ENCODE results near the gene STAT4. TPM values are rescaled to one million over a fixed set of nuclear protein-coding genes. Genes with fewer than 3 reads are reported as not detected.

STAT4 gene
- total RNA-seq, 4 donors from 2014 or later: 1.0 to 6.6 (median 4.4) TPM

DNA sequence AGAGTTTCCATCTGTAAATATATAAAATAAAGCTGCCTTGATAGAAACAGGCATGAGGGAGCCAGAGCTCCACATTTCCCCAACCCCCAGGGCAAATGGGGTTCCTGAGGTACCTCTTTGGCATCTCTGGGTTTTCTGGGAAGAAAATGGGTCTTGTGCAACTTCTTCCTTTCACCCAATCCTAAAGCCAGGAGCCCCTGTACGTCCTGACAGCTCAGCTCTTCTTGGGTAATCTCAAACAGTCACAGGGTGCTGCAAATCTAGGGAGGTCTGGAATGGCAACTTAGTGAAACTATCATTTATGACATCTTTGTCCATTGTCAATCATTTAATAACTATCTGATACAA lies 100.2 kb downstream of the STAT4 start:
- no peaks in the 10 kb centered on the region for H3K27me3 ChIP-seq
- H3K27ac ChIP-seq: no peak overlapping the region
- no peak for DNase-seq
- 76 to 82% methylated on average over 1 of the region's 1 CpG for WGBS, 2 donors
- H3K4me1 ChIP-seq: peaks cover 21 to 26% of the 10 kb centered on the region in 2 donors
- TF ChIP-seq, protein P1, sequence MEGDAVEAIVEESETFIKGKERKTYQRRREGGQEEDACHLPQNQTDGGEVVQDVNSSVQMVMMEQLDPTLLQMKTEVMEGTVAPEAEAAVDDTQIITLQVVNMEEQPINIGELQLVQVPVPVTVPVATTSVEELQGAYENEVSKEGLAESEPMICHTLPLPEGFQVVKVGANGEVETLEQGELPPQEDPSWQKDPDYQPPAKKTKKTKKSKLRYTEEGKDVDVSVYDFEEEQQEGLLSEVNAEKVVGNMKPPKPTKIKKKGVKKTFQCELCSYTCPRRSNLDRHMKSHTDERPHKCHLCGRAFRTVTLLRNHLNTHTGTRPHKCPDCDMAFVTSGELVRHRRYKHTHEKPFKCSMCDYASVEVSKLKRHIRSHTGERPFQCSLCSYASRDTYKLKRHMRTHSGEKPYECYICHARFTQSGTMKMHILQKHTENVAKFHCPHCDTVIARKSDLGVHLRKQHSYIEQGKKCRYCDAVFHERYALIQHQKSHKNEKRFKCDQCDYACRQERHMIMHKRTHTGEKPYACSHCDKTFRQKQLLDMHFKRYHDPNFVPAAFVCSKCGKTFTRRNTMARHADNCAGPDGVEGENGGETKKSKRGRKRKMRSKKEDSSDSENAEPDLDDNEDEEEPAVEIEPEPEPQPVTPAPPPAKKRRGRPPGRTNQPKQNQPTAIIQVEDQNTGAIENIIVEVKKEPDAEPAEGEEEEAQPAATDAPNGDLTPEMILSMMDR (IDR thresholded peaks at IDR 0.05): no peak
- TF ChIP-seq POLR2A (IDR thresholded peaks at IDR 0.05): no peak
- intact Hi-C loops (cut with DNase I): loop anchor here (5.0 kb wide), 1 partner anchor 107 kb away; no protein-coding TSS in a partner anchor
- H3K9me3 ChIP-seq: no peaks in the 10 kb centered on the region
- H3K36me3 ChIP-seq: no peaks in the 10 kb centered on the region
- no peak overlapping the region for H3K4me3 ChIP-seq (replicated peaks in 1 of 3)

DNA sequence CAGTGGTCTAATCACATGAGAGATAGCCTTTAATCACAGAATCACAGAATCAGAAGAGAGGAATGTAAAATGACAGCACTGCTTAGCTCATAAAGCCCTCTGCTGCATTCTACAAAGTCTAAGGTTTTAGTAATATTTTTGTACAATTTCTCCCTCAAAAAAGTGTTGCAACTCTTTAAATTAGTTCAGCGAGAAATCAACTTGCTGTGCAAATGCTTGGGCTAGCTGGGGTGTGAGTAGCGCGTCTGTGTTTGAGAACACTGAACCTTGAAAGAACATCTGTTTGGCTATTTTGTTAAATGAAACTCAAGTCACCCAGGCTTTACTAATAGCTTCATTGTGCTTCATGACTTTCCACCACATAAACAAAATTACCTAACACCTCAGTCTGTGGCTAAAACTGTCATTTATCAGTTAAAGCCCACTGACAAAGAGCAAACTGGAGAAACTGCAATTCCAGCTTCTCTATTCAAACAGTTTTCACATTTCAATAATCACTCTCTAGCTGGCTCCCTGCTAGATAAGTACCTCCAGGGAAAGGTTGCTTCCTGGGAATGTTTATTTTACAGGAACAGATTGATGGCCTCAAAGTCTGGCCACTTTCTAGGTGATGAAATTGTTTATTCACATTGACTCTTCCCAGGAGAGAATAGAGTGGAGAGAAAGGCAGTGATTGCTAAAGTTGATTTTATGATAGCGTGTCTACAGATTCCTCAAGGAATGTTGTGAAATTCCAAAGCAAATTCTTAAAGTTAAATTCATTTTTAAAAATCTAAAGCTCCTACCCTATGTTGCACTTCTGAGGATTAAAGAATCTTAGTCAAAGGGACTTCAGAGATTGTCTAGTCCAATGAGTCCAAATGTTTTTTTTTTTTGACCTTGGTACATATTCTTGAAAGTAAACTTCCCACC lies 100.8 kb downstream of the STAT4 start:
- DNase-seq: peak in 1 of 2 donors; percentile 18
- no peaks in the 10 kb centered on the region for H3K9me3 ChIP-seq
- no peak for TF ChIP-seq POLR2A (IDR thresholded peaks at IDR 0.05)
- TF ChIP-seq, protein P1 (IDR thresholded peaks at IDR 0.05): no peak
- no peak overlapping the region for H3K4me3 ChIP-seq (replicated peaks in 1 of 3)
- intact Hi-C loops (cut with DNase I): loop anchor here (5.0 kb wide), 1 partner anchor 107 kb away; no protein-coding TSS in a partner anchor
- peak overlapping the region in 1 of 3 donors; percentile 38 for H3K27ac ChIP-seq
- H3K4me1 ChIP-seq: peaks cover 21 to 26% of the 10 kb centered on the region in 2 donors
- no peaks in the 10 kb centered on the region for H3K27me3 ChIP-seq
- no peaks in the 10 kb centered on the region for H3K36me3 ChIP-seq
- 15 to 25% methylated on average over 4 of the region's 4 CpGs for WGBS, 2 donors

DNA sequence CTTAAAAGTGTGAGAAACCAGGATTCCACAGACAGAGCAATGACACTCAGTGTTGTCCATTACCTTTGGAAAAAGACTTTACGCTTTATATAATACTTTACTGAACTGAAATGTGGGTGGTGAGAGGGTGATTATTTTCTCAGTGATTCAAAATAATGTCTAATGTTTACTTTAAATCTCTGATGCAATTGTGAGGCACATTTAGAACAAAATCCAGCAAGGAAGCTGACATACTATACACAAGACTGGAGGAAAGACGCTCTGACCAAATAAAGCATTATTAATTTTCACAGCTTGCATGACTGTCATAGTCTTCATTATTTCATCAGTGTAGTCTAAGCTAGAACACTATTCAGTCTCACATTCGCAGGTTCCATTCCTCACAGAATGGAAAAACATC lies 102.7 kb downstream of the STAT4 start:
- Histone ChIP-seq H3K9me3 (no peaks in the 10 kb centered on the region), H3K4me3 (replicated peaks in 1 of 3) (no peak overlapping the region), H3K27ac (no peak overlapping the region), H3K36me3 (no peaks in the 10 kb centered on the region), H3K4me1 (peaks cover 21 to 26% of the 10 kb centered on the region in 2 donors), H3K27me3 (no peaks in the 10 kb centered on the region)
- WGBS, 2 donors: 91 to 97% methylated on average over 3 of the region's 3 CpGs
- intact Hi-C loops (cut with DNase I): no loop called here
- no peak for TF ChIP-seq POLR2A (IDR thresholded peaks at IDR 0.05)
- TF ChIP-seq, protein P1 (IDR thresholded peaks at IDR 0.05): no peak
- no peak for DNase-seq

DNA sequence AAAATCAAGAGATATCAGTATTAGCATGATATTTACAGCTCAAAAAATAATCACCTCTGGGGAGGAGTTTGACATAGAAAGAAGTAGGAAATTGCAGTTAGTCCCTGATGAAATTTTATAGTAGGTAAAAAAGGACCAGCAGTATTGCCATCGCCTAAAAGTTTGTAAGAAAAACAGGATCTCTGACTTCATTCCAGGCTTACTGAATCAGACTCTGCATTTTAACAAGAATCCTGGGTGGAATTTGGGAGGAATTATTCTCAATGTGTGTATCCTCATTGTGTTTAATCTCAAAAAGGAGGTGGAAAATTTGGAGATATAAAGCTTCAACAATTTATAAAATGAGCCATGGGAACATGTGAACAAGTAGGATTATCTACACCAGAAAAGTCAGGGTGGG lies 105.7 kb downstream of the STAT4 start:
- H3K4me3 ChIP-seq (replicated peaks in 1 of 3): no peak overlapping the region
- intact Hi-C loops (cut with DNase I): no loop called here
- no peaks in the 10 kb centered on the region for H3K9me3 ChIP-seq
- DNase-seq: no peak
- no peaks in the 10 kb centered on the region for H3K36me3 ChIP-seq
- TF ChIP-seq, protein P1 (IDR thresholded peaks at IDR 0.05): no peak
- no peak for TF ChIP-seq POLR2A (IDR thresholded peaks at IDR 0.05)
- peaks cover 9 to 12% of the 10 kb centered on the region in 2 donors for H3K4me1 ChIP-seq
- H3K27ac ChIP-seq: no peak overlapping the region
- WGBS, 2 donors: 92 to 97% methylated on average over 1 of the region's 1 CpG
- no peaks in the 10 kb centered on the region for H3K27me3 ChIP-seq

DNA sequence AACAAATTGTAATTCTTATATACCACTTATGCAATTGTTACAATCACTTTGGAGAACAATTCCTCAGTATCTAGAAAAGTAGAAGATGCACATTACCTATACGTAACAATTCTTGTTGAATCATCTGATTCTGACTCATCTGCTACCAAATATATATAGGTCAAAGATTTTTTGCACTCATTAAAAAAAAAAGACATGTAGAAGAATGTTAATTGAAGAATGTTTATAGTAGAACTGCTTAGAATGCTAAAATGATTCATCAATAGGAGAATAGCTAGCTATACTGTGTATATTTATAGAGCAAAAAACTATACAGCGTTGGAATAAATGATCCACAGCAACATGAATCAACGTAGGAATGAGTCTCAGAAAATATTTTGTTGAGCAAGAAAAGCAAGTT lies 107.4 kb downstream of the STAT4 start:
- H3K27me3 ChIP-seq: no peaks in the 10 kb centered on the region
- no peaks in the 10 kb centered on the region for H3K9me3 ChIP-seq
- TF ChIP-seq POLR2A (IDR thresholded peaks at IDR 0.05): no peak
- TF ChIP-seq, protein P1 (IDR thresholded peaks at IDR 0.05): no peak
- H3K4me3 ChIP-seq (replicated peaks in 1 of 3): no peak overlapping the region
- H3K27ac ChIP-seq: no peak overlapping the region
- intact Hi-C loops (cut with DNase I): no loop called here
- H3K4me1 ChIP-seq: peaks cover 0 to 5% of the 10 kb centered on the region in 2 donors
- no peaks in the 10 kb centered on the region for H3K36me3 ChIP-seq
- WGBS, 2 donors: 87 to 95% methylated on average over 3 of the region's 3 CpGs
- no peak for DNase-seq

Measured in thyroid gland (tissue), 4 donors.